Upper lobe of right lung (tissue), 1 donor: ENCODE results near the gene LARP6. TPM values are rescaled to one million over a fixed set of nuclear protein-coding genes. Genes with fewer than 3 reads are reported as not detected.

ENCODE experiments used
- ATAC-seq: fragments of 200-7000 bp; cut with Tn5 transposase; one replicate; pipeline ENCODE4 v1.9.1; 2020; ENCODE audit warnings: mild to moderate bottlenecking, moderate library complexity
- DNase-seq: peaks from one replicate; pipeline ENCODE4 v3.0.0-alpha.2; 2020
- H3K27ac ChIP-seq: fragments of 200-600 bp; one replicate; pipeline ENCODE4 v1.8.0; 2022
- H3K27me3 ChIP-seq: fragments of 200-600 bp; one replicate; pipeline ENCODE4 v1.8.0; 2022; ENCODE audit warnings: mild to moderate bottlenecking
- H3K36me3 ChIP-seq: fragments of 200-600 bp; one replicate; pipeline ENCODE4 v1.8.0; 2022
- H3K4me1 ChIP-seq: fragments of 200-600 bp; one replicate; pipeline ENCODE4 v1.8.0; 2022
- H3K4me3 ChIP-seq: fragments of 200-600 bp; one replicate; pipeline ENCODE4 v1.8.0; 2022; ENCODE audit warnings: mild to moderate bottlenecking
- H3K9me3 ChIP-seq: fragments of 200-600 bp; one replicate; pipeline ENCODE4 v1.8.0; 2022
- CTCF ChIP-seq: fragments of 200-600 bp; IDR thresholded peaks from one replicate; pipeline ENCODE4 v1.8.0; 2022; ENCODE audit warnings: antibody characterized with exemption
- intact Hi-C: fragments of 100-400 bp; cut with DNase I; formaldehyde crosslinking; loops from one replicate; pipeline ENCODE4 v1.11.0; 2022
- total RNA-seq: library from RNA; stranded (reverse); fragmentation: NEBNext Ultra II Directional; extraction: Animal tissue kit (Norgen Biotek cat#: 25700); gene quantifications from one replicate; pipeline ENCODE4 v1.2.1, GENCODE V29; 2021
- donor health status: DM: no; HTN: yes; CAD: no; lungs with severe emphysema.

The LARP6 gene
- total RNA-seq, 1 donor from 2014 or later, result 6.2 TPM

GRCh38 chr15:70795311-70795665, 58.7 kb downstream of the LARP6 start:
- DNase-seq (no peak), ATAC-seq (no peak)
- intact Hi-C loops, result no loop called here
- Histone ChIP-seq H3K36me3 (no peaks in the 10 kb centered on the region), H3K27ac (peak overlapping the region; percentile 33), H3K4me1 (peaks cover 12% of the 10 kb centered on the region), H3K9me3 (no peaks in the 10 kb centered on the region), H3K4me3 (no peak overlapping the region), H3K27me3 (peaks cover 19% of the 10 kb centered on the region)
- TF ChIP-seq CTCF, result no peak

- Histone ChIP-seq H3K27me3 (peaks cover 21% of the 10 kb centered on the region), H3K27ac (peak overlapping the region; percentile 33), H3K4me1 (peaks cover 7% of the 10 kb centered on the region), H3K4me3 (no peak overlapping the region), H3K9me3 (no peaks in the 10 kb centered on the region), H3K36me3 (no peaks in the 10 kb centered on the region)
- no peak for ATAC-seq
- no peak for DNase-seq
- no peak for TF ChIP-seq CTCF
- intact Hi-C loops, result no loop called here
These were observed 59.2 kb downstream of the LARP6 start for GRCh38 chr15:70794596-70795310.

GRCh38 chr15:70793694-70794093, 60.3 kb downstream of the LARP6 start:
- DNase-seq (no peak), ATAC-seq (no peak)
- H3K4me3 ChIP-seq, result no peak overlapping the region
- peaks cover 29% of the 10 kb centered on the region for H3K27me3 ChIP-seq
- no peaks in the 10 kb centered on the region for H3K9me3 ChIP-seq
- no peak overlapping the region for H3K27ac ChIP-seq
- no peaks in the 10 kb centered on the region for H3K36me3 ChIP-seq
- intact Hi-C loops, result no loop called here
- no peak for TF ChIP-seq CTCF
- H3K4me1 ChIP-seq, result no peaks in the 10 kb centered on the region

- H3K27ac ChIP-seq, result no peak overlapping the region
- TF ChIP-seq CTCF, result no peak
- ATAC-seq, result no peak
These were observed 61.8 kb downstream of the LARP6 start for GRCh38 chr15:70792171-70792573.

GRCh38 chr15:70791259-70791658, 62.7 kb downstream of the LARP6 start:
- TF ChIP-seq CTCF, result no peak
- H3K4me1 ChIP-seq, result no peaks in the 10 kb centered on the region

More at GRCh38 chr15:70792171-70792573, 61.8 kb downstream of the LARP6 start:
- H3K4me1 ChIP-seq, result no peaks in the 10 kb centered on the region
- no peak overlapping the region for H3K4me3 ChIP-seq
- H3K36me3 ChIP-seq, result no peaks in the 10 kb centered on the region
- DNase-seq, result no peak
- intact Hi-C loops, result no loop called here
- H3K27me3 ChIP-seq, result peaks cover 23% of the 10 kb centered on the region
- H3K9me3 ChIP-seq, result no peaks in the 10 kb centered on the region

GRCh38 chr15:70789213-70789612, 64.7 kb downstream of the LARP6 start:
- Histone ChIP-seq H3K9me3 (no peaks in the 10 kb centered on the region), H3K4me1 (no peaks in the 10 kb centered on the region), H3K36me3 (no peaks in the 10 kb centered on the region), H3K4me3 (no peak overlapping the region), H3K27me3 (peaks cover 27% of the 10 kb centered on the region), H3K27ac (no peak overlapping the region)
- no peak for TF ChIP-seq CTCF
- DNase-seq (no peak), ATAC-seq (no peak)
- intact Hi-C loops, result no loop called here

More at GRCh38 chr15:70791259-70791658, 62.7 kb downstream of the LARP6 start:
- H3K27ac ChIP-seq, result no peak overlapping the region
- DNase-seq (no peak), ATAC-seq (no peak)
- no peaks in the 10 kb centered on the region for H3K9me3 ChIP-seq
- intact Hi-C loops, result no loop called here
- H3K36me3 ChIP-seq, result no peaks in the 10 kb centered on the region
- H3K27me3 ChIP-seq, result peaks cover 17% of the 10 kb centered on the region
- H3K4me3 ChIP-seq, result no peak overlapping the region
